HG02678 (cell line): ENCODE data around the gene SYT12.

Source experiments
- ATAC-seq: cut with Tn5 transposase; IDR thresholded peaks from one replicate; pipeline ENCODE4 v1.9.1; 2021; ENCODE audit warnings: mild to moderate bottlenecking, moderate library complexity; ENCODE audit not compliant: unreplicated experiment

The SYT12 gene

GRCh38 chr11:67098799-67099429 is 76.0 kb downstream of the SYT12 start:
- ATAC-seq, result no peak

GRCh38 chr11:67099831-67100324 is 76.9 kb downstream of the SYT12 start:
- ATAC-seq, result no peak
